Activated naive CD8-positive, alpha-beta T cell treated with anti-CD3 and anti-CD28 coated beads for 36 hours (primary cell): ENCODE measurements around the gene NOBOX. TPM values are rescaled to one million over a fixed set of nuclear protein-coding genes. Genes with fewer than 3 reads are reported as not detected.

Experiments
- DNase-seq: peaks from one replicate; pipeline ENCODE4 v3.0.0; 2021
- H3K27ac Mint-ChIP-seq: one replicate; pipeline ENCODE4 v1.8.0; 2022; ENCODE audit warnings: mild to moderate bottlenecking, moderate library complexity, mixed read lengths
- H3K27me3 Mint-ChIP-seq: one replicate; pipeline ENCODE4 v1.8.0; 2022; ENCODE audit warnings: mild to moderate bottlenecking, mixed read lengths
- H3K36me3 Mint-ChIP-seq: one replicate; pipeline ENCODE4 v1.8.0; 2021; ENCODE audit warnings: mild to moderate bottlenecking, mixed read lengths
- H3K4me1 Mint-ChIP-seq: one replicate; pipeline ENCODE4 v1.8.0; 2021; ENCODE audit warnings: mixed read lengths
- H3K4me3 Mint-ChIP-seq: one replicate; pipeline ENCODE4 v1.8.0; 2022; ENCODE audit warnings: mild to moderate bottlenecking, moderate library complexity, mixed read lengths
- H3K9me3 Mint-ChIP-seq: one replicate; pipeline ENCODE4 v1.8.0; 2022; ENCODE audit warnings: mixed read lengths
- total RNA-seq, 2 experiments: library from RNA; stranded (reverse); gene quantifications; one replicate each; pipeline ENCODE4 v1.2.3, GENCODE V29; 2021

NOBOX gene
- total RNA-seq, 2 experiments from 2014 or later: not detected

DNA sequence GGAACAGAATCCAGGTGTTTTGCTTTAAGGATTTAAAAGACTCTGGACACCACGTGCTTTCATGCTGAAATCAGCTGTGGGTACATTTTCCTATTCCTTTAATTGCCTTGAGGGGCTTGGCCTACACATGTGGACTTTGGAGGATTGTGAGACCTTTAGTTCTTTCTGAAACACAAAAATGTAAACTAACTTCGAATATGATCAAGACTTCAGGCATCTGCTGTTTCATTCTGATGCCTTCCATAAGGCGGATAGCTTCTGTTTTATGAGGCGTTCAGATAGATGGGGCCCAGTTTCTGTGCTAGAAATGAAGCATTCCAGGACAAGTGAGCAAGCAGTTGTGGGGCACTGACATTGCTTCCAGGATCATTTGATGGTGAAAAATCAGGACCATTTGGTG lies 1.5 kb upstream of the NOBOX start:
- Mint-ChIP-seq H3K36me3 (no peaks in the 10 kb centered on the region), H3K9me3 (no peaks in the 10 kb centered on the region), H3K27me3 (peaks cover 4% of the 10 kb centered on the region), H3K27ac (no peak overlapping the region), H3K4me3 (no peak overlapping the region), H3K4me1 (no peaks in the 10 kb centered on the region)
- DNase-seq: no peak

DNA sequence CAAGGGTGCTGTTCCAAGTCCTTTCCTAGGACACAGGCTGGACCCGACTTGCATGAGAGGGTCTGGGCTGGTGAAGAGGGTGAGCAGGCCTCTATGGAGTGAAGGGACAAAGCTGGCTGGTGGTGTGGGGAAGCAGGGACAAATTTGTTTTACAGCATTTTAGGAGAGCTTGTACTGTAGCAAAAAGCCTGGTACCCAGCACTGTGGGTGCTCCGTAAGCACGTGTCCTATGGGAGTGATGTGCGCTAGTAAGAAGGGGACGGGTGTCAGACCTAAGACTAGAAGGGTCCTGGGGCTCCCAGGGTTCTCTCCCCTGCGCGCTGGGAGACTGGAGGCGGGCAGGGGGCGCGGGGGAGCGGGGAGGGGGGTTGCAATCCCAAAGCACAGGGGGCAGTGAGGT lies 391 bp downstream of the NOBOX start:
- no peak overlapping the region for H3K4me3 Mint-ChIP-seq

DNA sequence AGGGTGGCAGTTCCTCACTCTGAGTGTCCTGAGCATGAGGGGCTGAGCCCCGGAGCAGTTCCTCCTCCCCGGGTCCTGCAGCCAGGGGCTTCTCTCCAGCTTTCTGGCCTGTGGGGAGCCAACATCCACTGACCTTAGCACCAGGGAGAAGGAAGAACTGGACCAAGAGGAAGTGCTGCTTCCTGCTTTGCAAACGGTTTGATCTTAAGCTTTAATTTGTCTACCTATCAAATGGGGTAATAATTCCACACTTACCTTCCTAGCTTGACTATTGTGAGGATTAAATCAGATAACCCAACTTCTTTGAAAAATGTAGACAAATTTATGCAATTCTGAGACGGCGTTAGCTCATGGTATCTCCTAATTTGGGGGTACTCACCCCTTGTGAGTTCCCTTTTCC lies 2.0 kb downstream of the NOBOX start:
- Mint-ChIP-seq H3K9me3 (no peaks in the 10 kb centered on the region), H3K4me3 (no peak overlapping the region), H3K27ac (no peak overlapping the region), H3K4me1 (no peaks in the 10 kb centered on the region), H3K27me3 (no peaks in the 10 kb centered on the region), H3K36me3 (no peaks in the 10 kb centered on the region)
- no peak for DNase-seq

More for the DNA sequence above, 391 bp downstream of the NOBOX start:
- no peak overlapping the region for H3K27ac Mint-ChIP-seq
- H3K27me3 Mint-ChIP-seq: peaks cover under 1% of the 10 kb centered on the region
- no peaks in the 10 kb centered on the region for H3K36me3 Mint-ChIP-seq
- no peak for DNase-seq
- no peaks in the 10 kb centered on the region for H3K4me1 Mint-ChIP-seq
- no peaks in the 10 kb centered on the region for H3K9me3 Mint-ChIP-seq

DNA sequence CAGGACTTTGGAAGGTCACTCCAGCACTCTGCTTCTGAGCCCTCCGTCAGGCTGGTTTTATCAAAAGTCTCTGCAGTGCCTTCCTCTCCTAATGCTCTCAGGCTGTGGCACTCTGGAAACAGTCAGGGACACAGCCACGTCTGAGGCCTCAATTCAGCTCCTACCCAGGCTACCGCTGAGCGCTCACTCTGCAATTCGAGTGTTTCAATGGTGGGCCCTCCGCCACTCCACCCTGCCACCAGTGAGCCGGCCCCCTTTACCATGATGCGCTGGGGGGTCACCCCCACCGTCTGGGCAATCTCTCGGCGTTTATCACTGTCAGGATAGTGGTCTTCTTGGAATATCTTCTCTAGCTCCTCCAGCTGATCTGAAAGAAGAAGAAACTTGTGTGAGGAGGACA lies 3.5 kb downstream of the NOBOX start:
- H3K27ac Mint-ChIP-seq: no peak overlapping the region
- no peak for DNase-seq
- H3K9me3 Mint-ChIP-seq: no peaks in the 10 kb centered on the region

GRCh38 chr7:144398911-144399310 lies 4.6 kb downstream of the NOBOX start:
- Mint-ChIP-seq H3K4me1 (no peaks in the 10 kb centered on the region), H3K36me3 (no peaks in the 10 kb centered on the region), H3K9me3 (no peaks in the 10 kb centered on the region), H3K4me3 (no peak overlapping the region), H3K27ac (no peak overlapping the region), H3K27me3 (no peaks in the 10 kb centered on the region)
- DNase-seq: no peak

More for the DNA sequence above, 3.5 kb downstream of the NOBOX start:
- no peaks in the 10 kb centered on the region for H3K36me3 Mint-ChIP-seq
- no peaks in the 10 kb centered on the region for H3K27me3 Mint-ChIP-seq
- H3K4me1 Mint-ChIP-seq: no peaks in the 10 kb centered on the region
- H3K4me3 Mint-ChIP-seq: no peak overlapping the region

DNA sequence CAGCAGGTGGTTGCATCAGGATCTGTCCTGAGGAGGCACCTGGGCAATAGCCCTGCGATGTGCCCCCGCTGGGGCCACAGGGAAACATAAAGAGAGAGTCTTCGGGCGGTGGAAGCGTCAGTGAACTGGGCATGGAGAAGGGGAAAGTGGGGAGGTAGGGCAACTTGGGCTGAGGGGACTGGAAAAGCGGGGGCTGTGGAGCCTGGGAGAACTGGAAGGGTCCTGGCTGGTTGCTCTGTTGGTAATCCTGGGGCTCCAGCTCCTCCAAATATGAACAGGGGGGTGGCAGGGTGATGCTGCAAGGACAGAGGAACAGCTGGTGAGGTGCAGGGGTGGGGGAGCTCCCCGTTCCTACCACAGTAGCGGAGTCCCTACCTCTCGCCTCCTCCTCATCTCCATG lies 5.2 kb downstream of the NOBOX start:
- no peak for DNase-seq
- Mint-ChIP-seq H3K36me3 (no peaks in the 10 kb centered on the region), H3K9me3 (no peaks in the 10 kb centered on the region), H3K4me1 (no peaks in the 10 kb centered on the region), H3K27me3 (no peaks in the 10 kb centered on the region), H3K27ac (no peak overlapping the region), H3K4me3 (no peak overlapping the region)

DNA sequence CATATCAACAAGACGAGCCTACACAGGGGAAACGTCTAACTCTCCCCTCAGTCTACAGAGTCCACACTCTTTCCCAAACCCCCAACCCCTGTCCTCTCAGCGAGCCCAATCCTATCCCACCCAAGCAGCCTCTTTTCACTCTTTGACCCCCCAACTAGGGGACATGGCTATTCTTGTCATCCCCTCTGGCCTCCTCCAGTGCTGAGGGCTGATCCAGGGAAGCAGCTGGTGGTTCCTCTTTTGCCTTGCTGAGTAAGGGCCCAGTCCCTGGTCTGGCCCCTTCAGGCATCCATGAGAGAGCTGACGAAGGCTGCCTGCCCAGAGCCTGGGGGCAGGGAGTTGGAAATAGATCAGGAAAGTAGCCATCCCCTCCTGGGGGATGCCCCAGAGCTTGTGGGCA lies 6.4 kb downstream of the NOBOX start:
- DNase-seq: no peak
- Mint-ChIP-seq H3K4me3 (no peak overlapping the region), H3K36me3 (no peaks in the 10 kb centered on the region), H3K27me3 (no peaks in the 10 kb centered on the region), H3K27ac (no peak overlapping the region), H3K4me1 (no peaks in the 10 kb centered on the region), H3K9me3 (no peaks in the 10 kb centered on the region)

DNA sequence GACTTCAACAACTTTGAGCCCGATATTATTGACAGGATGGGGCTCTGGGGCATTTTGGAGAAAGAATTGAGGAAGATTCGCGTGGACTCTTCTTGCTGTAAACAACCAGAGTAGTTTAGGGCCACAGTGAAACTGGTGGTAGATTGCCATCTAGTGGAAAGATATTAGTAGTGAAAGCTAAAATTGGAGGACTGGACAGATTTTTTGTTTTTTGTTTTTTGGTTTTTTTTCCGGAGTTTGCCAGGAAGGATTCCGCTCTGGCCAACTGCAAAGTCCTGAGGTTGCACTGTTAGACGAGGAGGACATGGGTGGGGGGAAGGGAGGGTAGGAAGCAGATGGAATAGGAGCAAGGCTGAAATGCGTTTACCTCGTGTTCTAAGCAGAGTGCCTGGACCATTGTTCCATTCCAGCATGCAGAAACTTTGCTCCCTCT lies 11.7 kb downstream of the NOBOX start:
- Mint-ChIP-seq H3K36me3 (no peaks in the 10 kb centered on the region), H3K27me3 (no peaks in the 10 kb centered on the region), H3K27ac (no peak overlapping the region), H3K4me1 (peaks cover 2% of the 10 kb centered on the region), H3K9me3 (no peaks in the 10 kb centered on the region), H3K4me3 (peak overlapping the region; percentile 60)
- DNase-seq: no peak

- no peak for DNase-seq
- no peak overlapping the region for H3K27ac Mint-ChIP-seq
These were observed 12.5 kb downstream of the NOBOX start for GRCh38 chr7:144391014-144391413.

DNA sequence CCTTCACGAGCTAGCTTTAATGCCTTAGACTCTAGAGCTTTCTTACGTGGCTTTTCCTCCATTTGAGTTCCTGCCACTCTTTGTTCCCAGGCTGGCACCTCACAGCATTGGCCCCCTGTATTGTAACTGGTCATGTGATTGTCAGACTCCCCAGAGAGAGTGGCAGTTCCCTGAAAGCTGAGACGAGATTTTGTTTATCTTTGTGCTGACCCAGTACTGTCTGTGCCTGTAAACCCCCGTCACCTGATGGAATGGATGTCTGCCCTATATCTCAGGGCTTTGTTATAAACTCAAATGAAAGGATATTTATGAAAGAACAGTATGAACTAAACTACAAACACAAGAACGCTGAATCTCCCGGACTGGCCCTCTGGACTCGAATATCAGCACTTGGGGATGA lies 13.0 kb downstream of the NOBOX start:
- Mint-ChIP-seq H3K36me3 (no peaks in the 10 kb centered on the region), H3K4me1 (peaks cover 9% of the 10 kb centered on the region), H3K4me3 (no peak overlapping the region), H3K27ac (no peak overlapping the region), H3K9me3 (no peaks in the 10 kb centered on the region), H3K27me3 (no peaks in the 10 kb centered on the region)
- DNase-seq: no peak

More at GRCh38 chr7:144391014-144391413, 12.5 kb downstream of the NOBOX start:
- Mint-ChIP-seq H3K4me1 (peaks cover 9% of the 10 kb centered on the region), H3K4me3 (no peak overlapping the region), H3K27me3 (no peaks in the 10 kb centered on the region), H3K36me3 (no peaks in the 10 kb centered on the region), H3K9me3 (no peaks in the 10 kb centered on the region)

- H3K4me1 Mint-ChIP-seq: peaks cover 19% of the 10 kb centered on the region
- no peak overlapping the region for H3K27ac Mint-ChIP-seq
- H3K27me3 Mint-ChIP-seq: no peaks in the 10 kb centered on the region
- no peaks in the 10 kb centered on the region for H3K36me3 Mint-ChIP-seq
- no peak overlapping the region for H3K4me3 Mint-ChIP-seq
- no peaks in the 10 kb centered on the region for H3K9me3 Mint-ChIP-seq
- DNase-seq: no peak
These were observed 14.5 kb downstream of the NOBOX start for GRCh38 chr7:144388950-144389349.

- H3K27me3 Mint-ChIP-seq: no peaks in the 10 kb centered on the region
- no peak overlapping the region for H3K4me3 Mint-ChIP-seq
- peak overlapping the region; percentile 3 for H3K27ac Mint-ChIP-seq
- no peaks in the 10 kb centered on the region for H3K9me3 Mint-ChIP-seq
- peaks cover 17% of the 10 kb centered on the region for H3K4me1 Mint-ChIP-seq
- H3K36me3 Mint-ChIP-seq: no peaks in the 10 kb centered on the region
- DNase-seq: no peak
These were observed 16.8 kb downstream of the NOBOX start for GRCh38 chr7:144386741-144387140.

DNA sequence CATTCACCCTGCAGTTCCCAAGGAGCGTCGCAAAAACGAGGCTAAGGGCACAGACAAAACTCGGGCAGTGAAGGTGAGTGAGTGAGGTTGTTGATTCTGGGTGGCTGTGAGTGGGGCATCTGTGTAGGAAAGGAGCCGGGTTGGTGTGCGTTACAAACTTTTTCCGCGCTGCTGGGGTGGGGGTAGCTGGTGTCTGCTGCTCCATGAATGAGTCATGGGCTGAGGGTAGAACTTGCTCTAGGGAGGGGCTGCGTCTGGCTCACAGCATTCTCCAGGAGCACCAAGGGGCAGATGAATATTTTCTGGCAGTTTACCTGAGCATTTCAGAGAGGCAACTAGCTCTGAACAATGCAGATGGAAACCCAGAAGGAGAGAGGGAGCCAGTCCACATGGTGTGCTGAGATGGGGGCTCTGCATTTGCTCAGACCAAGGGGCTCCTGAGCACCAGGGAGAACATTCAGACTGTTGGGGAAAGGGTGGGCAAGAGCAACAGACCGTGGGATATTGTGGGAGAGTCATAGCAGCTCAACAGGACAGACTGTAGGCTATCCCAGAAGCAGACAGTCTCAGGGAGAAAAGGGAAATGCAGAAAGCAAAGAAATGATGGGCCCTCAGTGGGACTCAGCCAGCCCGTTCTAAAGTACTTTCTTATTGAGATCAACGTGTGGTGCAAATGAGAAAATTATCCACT lies 18.8 kb downstream of the NOBOX start:
- H3K27ac Mint-ChIP-seq: peak overlapping the region; percentile 16
- no peaks in the 10 kb centered on the region for H3K36me3 Mint-ChIP-seq
- DNase-seq: peak; percentile 55
- H3K4me3 Mint-ChIP-seq: no peak overlapping the region
- peaks cover 17% of the 10 kb centered on the region for H3K4me1 Mint-ChIP-seq
- H3K27me3 Mint-ChIP-seq: no peaks in the 10 kb centered on the region
- no peaks in the 10 kb centered on the region for H3K9me3 Mint-ChIP-seq

- no peak for DNase-seq
- no peak overlapping the region for H3K4me3 Mint-ChIP-seq
- peaks cover 17% of the 10 kb centered on the region for H3K4me1 Mint-ChIP-seq
- no peaks in the 10 kb centered on the region for H3K9me3 Mint-ChIP-seq
- no peaks in the 10 kb centered on the region for H3K27me3 Mint-ChIP-seq
- peak overlapping the region; percentile 16 for H3K27ac Mint-ChIP-seq
- peaks cover 3% of the 10 kb centered on the region for H3K36me3 Mint-ChIP-seq
These were observed 19.4 kb downstream of the NOBOX start for GRCh38 chr7:144384071-144384470.

- no peaks in the 10 kb centered on the region for H3K9me3 Mint-ChIP-seq
These were observed 23.6 kb downstream of the NOBOX start for GRCh38 chr7:144379776-144380384.

GRCh38 chr7:144378651-144379050 lies 24.8 kb downstream of the NOBOX start:
- no peaks in the 10 kb centered on the region for H3K4me1 Mint-ChIP-seq
- peaks cover 17% of the 10 kb centered on the region for H3K36me3 Mint-ChIP-seq
- no peak overlapping the region for H3K27ac Mint-ChIP-seq
- H3K4me3 Mint-ChIP-seq: no peak overlapping the region
- no peaks in the 10 kb centered on the region for H3K27me3 Mint-ChIP-seq
- no peak for DNase-seq
- no peaks in the 10 kb centered on the region for H3K9me3 Mint-ChIP-seq

More at GRCh38 chr7:144379776-144380384, 23.6 kb downstream of the NOBOX start:
- peaks cover 17% of the 10 kb centered on the region for H3K36me3 Mint-ChIP-seq
- H3K4me3 Mint-ChIP-seq: no peak overlapping the region
- H3K27ac Mint-ChIP-seq: no peak overlapping the region
- H3K27me3 Mint-ChIP-seq: no peaks in the 10 kb centered on the region
- H3K4me1 Mint-ChIP-seq: peaks cover 10% of the 10 kb centered on the region
- DNase-seq: no peak
